GM12891 (cell line): ENCODE results near the gene SPRR4. TPM values are rescaled to one million over a fixed set of nuclear protein-coding genes. Genes with fewer than 3 reads are reported as not detected.

Experiments used
- DNase-seq: peaks from one replicate; pipeline ENCODE4 v3.0.0; 2011; ENCODE audit warnings: low spot score; ENCODE audit not compliant: insufficient read length
- FAIRE-seq: peaks from 2 replicates; lab custom pipeline; 2011; peaks lifted over from hg19 to GRCh38; lab: Jason Lieb, UNC
- PAX5 ChIP-seq: IDR thresholded peaks from 2 replicates; pipeline ENCODE4 v1.6.1; 2011; ENCODE audit warnings: low read length, moderate library complexity, mild to moderate bottlenecking; ENCODE audit not compliant: insufficient read depth, severe bottlenecking
- POLR2A ChIP-seq: IDR thresholded peaks from 2 replicates; pipeline ENCODE4 v1.6.1; 2011; ENCODE audit warnings: low read depth, low read length, control low read depth
- POLR2AphosphoS5 ChIP-seq: IDR thresholded peaks from 2 replicates; pipeline ENCODE4 v1.6.1; 2011; ENCODE audit warnings: low read depth, low read length, control low read depth
- POU2F2 ChIP-seq: IDR thresholded peaks from 2 replicates; pipeline ENCODE4 v1.6.1; 2011; ENCODE audit warnings: low read depth, mild to moderate bottlenecking, control low read depth, low read length, moderate library complexity
- SPI1 ChIP-seq: IDR thresholded peaks from 2 replicates; pipeline ENCODE4 v1.6.1; 2011; ENCODE audit warnings: low read depth, low read length, control low read depth
- TAF1 ChIP-seq: IDR thresholded peaks from 2 replicates; pipeline ENCODE4 v1.6.1; 2011; ENCODE audit warnings: low read depth, low read length, control low read depth
- polyA plus RNA-seq: library from polyadenylated mRNA; unstranded; fragments of >200 nt; gene quantifications from one replicate; pipeline ENCODE4 v1.2.1, GENCODE V29; 2012; ENCODE audit warnings: low read depth, missing spikeins, inconsistent platforms; ENCODE audit not compliant: missing spikeins

SPRR4 gene, protein sequence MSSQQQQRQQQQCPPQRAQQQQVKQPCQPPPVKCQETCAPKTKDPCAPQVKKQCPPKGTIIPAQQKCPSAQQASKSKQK
- not detected for polyA plus RNA-seq

DNA sequence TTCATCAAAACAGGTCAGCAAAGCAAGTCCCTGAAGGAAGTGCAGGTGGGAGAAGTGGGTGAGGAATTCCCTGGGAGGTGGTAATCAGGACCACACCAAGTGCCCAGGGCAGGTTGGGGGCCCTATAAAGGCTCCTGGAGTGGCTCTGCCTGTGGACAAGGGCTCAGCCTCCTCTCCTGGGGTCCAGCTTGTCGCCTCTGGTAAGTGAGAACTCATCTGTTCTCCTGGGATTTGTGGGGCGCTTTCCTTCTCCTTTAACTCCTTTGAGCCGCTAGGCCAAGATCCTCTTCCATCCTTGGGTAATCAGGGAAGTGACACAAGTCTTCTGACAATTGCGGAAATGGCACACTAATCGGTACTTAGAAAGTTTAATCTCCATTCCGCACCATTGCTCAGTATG lies at the start of gene SPRR4:
SPRR4 (plus strand) TSS at position 154 of the 400 bp plus-strand sequence. CDS start 1,243 bp downstream, outside the sequence.
- TF ChIP-seq PAX5 (no peak), POLR2AphosphoS5 (no peak), POLR2A (no peak), SPI1 (no peak), POU2F2 (no peak)
- no peak for FAIRE-seq
- no peak for DNase-seq

DNA sequence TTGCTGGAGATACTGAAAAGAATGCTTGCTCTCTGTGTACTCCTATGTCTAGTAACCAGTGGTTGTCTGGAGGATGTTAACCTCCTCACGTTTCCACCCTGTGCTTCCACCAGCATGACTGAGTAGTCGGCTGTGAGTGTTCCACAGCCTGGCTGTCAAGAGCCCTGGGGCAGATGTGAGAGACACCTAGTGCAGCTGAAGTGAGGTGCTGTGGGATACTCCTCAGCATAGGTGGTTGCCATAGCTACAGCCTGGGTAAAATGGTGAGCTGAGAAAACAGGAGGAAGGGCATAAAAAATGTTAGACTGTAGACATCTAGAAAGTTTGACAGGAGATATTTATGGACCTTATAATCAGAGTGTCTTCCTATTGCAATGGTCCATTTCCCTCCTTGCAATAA lies 46.3 kb upstream of the SPRR4 start:
- DNase-seq (no peak), FAIRE-seq (no peak)
- TF ChIP-seq SPI1 = no peak
- no peak for TF ChIP-seq TAF1
- no peak for TF ChIP-seq POLR2AphosphoS5
- TF ChIP-seq POLR2A = no peak
- TF ChIP-seq PAX5 = no peak
- TF ChIP-seq POU2F2 = no peak

DNA sequence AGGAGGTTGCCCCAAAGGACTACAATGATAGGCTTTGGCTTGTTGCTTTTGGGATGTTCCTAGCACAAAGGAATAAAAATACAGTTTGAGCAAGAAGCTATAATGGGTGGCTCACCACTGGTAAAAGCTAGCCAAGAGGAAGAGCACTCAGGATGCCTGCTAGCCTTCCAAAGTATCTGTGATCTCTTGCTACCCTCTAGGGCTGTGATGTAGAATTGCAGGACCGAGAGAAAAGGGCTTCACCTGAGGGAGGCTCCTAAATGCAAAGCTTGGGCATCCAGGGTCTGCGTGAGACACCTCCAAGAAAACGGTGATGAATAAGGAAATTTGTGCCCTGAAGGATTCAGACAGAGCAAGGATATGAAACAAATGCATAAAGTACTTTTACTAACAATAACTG lies 44.4 kb upstream of the SPRR4 start:
- FAIRE-seq (no peak), DNase-seq (no peak)
- no peak for TF ChIP-seq PAX5
- no peak for TF ChIP-seq POU2F2
- no peak for TF ChIP-seq SPI1
- TF ChIP-seq POLR2A = no peak
- no peak for TF ChIP-seq POLR2AphosphoS5
- no peak for TF ChIP-seq TAF1

DNA sequence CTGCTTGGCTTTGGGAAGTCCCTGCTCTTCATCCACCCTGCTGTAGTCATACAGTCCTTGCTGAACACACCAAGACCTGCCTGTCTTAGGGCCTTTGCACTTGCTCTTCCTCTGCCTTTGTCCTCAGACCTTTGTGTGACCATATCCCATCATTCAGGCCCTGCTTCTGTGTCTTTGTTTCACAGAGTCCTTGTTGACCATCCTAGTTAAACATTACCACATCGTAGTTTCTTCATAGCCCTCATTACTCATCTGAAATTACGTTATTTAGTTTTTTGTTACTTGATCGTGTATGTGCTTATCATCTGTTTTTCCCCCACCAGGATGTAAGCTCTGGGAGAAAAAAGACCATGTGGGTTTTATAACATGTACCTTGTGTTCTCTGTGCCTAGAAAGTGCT lies 41.8 kb upstream of the SPRR4 start:
- DNase-seq (no peak), FAIRE-seq (no peak)
- TF ChIP-seq POLR2A (no peak), SPI1 (no peak), TAF1 (no peak), POLR2AphosphoS5 (no peak), POU2F2 (no peak), PAX5 (no peak)

DNA sequence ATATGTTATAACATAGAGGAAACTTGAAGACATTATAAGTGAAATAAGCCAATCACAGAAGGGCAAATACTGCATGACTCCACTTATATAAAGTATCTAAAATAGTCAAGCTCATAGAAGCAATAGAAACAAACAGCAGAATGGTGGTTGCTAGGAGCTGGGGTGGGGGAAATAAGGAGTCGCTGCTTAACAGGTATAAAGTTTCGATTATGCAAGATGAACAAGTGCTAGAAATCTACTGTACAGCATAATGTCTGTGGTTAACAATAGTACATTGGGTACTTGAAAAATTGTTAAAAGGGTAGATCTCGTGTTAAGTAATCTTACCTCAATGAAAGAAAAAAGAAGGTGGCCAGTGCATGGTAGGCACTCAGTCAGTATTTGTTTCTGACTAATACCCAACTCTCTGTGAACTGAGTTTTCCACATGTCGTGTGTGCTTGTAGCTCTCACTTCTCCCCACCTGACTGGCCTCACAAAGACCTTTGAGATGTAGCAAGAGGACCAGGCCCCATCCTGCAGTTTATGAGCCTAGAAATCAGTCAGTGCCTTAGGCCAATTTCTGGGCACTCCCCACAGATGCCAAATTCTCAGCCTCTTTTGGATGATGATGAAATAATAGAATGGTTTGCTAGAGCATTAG lies 38.2 kb upstream of the SPRR4 start:
- FAIRE-seq = no peak
- DNase-seq = no peak

DNA sequence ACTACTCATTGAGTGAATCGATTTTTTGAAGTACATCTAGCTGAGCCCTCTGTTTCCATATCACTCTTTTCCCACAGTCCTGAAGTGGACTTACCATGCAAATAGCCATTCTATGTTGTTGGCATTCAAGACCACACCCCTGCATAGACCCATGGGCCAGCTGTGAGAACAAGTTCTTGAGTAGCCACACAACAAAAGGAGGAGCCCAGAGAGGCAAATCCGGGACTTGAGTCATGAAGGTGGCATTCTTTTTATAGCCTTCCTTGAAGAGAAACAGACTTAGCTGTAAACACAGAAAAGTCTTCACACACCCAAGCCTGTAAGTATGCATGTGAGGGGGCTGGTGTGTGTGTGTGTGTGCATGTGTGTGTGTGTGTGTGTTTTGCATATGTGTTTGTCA lies 37.3 kb upstream of the SPRR4 start:
- FAIRE-seq (no peak), DNase-seq (no peak)
- TF ChIP-seq TAF1 (no peak), SPI1 (no peak), POLR2A (no peak), POU2F2 (no peak), POLR2AphosphoS5 (no peak), PAX5 (no peak)

More for the DNA sequence above, 38.2 kb upstream of the SPRR4 start:
- no peak for TF ChIP-seq PAX5
- no peak for TF ChIP-seq POLR2A
- TF ChIP-seq TAF1 = no peak
- TF ChIP-seq POU2F2 = no peak
- TF ChIP-seq SPI1 = no peak
- TF ChIP-seq POLR2AphosphoS5 = no peak

DNA sequence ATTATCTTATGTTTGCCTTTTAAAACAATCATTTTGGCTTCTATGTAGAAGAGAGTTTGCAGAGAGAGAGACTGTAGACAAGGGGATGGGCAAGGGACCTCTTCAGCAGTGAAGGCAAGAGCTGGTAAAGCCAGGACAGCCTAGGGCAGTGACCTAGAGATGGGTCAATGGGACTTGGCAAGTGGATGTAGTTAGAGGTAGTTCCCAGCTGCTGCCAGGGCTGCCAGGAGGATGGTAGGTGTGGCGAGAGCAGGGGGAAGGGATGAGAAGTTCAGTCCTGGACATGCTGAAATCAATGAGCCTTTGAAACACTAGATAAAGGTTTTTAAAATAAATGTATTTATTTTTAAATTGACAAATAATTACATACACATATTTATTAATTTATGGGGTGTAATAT lies 29.8 kb upstream of the SPRR4 start:
- DNase-seq (no peak), FAIRE-seq (no peak)
- TF ChIP-seq POLR2A (no peak), TAF1 (no peak), POLR2AphosphoS5 (no peak), SPI1 (no peak), POU2F2 (no peak), PAX5 (no peak)

DNA sequence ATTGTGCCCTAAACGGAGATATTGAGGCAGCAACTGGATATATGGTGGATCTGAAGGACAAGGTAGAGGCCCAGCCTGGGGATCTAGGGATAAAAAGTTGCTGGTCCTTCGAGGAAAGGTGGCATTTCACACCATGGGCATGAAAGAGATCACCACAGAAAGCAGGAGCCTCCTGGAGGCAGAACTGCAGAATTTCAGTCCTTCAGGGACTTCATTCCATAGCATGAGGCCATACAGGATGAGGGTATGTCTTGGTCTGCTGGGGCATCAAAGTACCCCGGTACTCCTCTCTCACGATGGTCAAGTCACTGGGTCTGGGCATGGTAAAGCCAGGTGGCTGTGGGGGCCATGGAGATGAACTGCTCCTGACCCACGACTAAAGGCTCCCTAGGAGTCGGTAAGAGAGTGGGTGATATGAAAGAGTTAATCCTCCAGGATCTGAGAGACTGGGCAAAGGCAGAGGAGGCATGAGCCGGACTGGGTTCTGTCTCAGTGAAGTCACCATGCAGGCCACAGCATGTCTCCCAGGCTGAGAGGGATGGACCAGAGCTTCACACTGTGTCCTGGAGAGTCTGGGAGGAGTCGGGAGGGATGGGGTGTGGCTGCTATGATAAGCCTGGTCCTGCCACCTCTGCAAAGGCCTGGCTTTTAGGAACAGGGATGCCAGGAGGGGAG lies 29.3 kb upstream of the SPRR4 start:
- DNase-seq = no peak
- no peak for FAIRE-seq
- TF ChIP-seq TAF1 (no peak), POLR2A (no peak), SPI1 (no peak), PAX5 (no peak), POLR2AphosphoS5 (no peak), POU2F2 (no peak)

DNA sequence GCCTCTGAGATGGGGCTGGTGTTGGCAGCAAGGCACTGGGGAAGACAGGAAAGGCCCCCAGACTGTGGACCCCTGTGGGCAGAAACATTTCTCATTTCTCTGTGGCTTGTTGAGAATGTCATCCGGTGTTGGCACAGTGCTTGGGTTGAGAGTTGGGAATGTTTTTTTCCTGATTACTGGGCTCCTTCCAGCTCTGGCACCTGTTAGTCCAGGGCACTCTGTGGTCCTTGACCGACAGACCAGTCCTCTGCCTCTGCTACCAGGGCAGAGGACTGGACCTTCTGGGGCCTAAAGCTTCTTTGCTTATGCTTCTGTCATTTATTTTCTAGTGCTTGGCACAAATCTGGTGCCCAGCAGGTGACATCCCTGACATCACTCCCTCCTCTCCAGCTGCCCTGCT lies 28.3 kb upstream of the SPRR4 start:
- TF ChIP-seq POLR2A = no peak
- TF ChIP-seq POU2F2 = no peak
- no peak for TF ChIP-seq PAX5
- TF ChIP-seq POLR2AphosphoS5 = no peak
- TF ChIP-seq TAF1 = no peak
- no peak for TF ChIP-seq SPI1

DNA sequence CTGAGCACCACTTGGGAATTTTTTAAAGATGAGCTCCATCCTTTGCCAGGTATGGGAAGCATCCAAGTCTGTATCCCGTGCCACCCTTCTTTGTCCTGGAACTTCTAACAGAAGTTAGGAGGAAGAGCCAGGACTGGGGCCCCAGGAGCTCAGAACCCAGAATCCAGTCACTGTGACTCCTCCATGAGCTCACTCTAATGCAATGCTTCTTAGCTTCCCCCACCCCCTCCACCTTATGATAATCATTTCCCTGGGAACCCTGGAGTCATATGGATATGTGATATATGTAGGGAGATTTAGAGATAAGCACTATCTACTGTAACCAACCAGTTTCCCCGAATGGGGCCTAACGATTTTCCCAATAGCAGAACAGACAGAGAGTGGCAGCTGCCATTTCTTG lies 24.2 kb upstream of the SPRR4 start:
- DNase-seq = no peak
- FAIRE-seq = no peak
- TF ChIP-seq POU2F2 = no peak
- TF ChIP-seq TAF1 = no peak
- TF ChIP-seq PAX5 = no peak
- no peak for TF ChIP-seq SPI1
- TF ChIP-seq POLR2A = no peak
- no peak for TF ChIP-seq POLR2AphosphoS5

More for the DNA sequence above, 28.3 kb upstream of the SPRR4 start:
- FAIRE-seq = no peak
- DNase-seq = no peak
